Endothelial cell of umbilical vein (primary cell): Measurements from ENCODE around the gene CD37. TPM values are rescaled to one million over a fixed set of nuclear protein-coding genes. Genes with fewer than 3 reads are reported as not detected.

Experiments
- BruUV-seq: library from RNA; stranded (reverse); fragments of 400-500 nt; replicated peaks from 2 replicates; lab custom pipeline; 2021; lab: Mats Ljungman, UMichigan
- CTCF ChIA-PET: fragments of 300-600, 350-600 bp; sonication (Branson Sonifier 250); formaldehyde crosslinking; loops from one replicate; lab custom pipeline; 2021; ENCODE audit warnings: antibody characterized with exemption, inconsistent platforms; lab: Charles Lee
- POLR2A ChIA-PET: fragments of 300-600, 350-600 bp; sonication (Branson Sonifier 250); formaldehyde crosslinking; loops from one replicate; lab custom pipeline; 2021; ENCODE audit warnings: antibody characterized with exemption, inconsistent platforms; lab: Charles Lee
- DNase-seq: peaks from one replicate; pipeline ENCODE4 v3.0.0-alpha.2; 2011; ENCODE audit warnings: low read depth, low spot score
- FAIRE-seq: peaks from 2 replicates; lab custom pipeline; 2011; peaks lifted over from hg19 to GRCh38; lab: Jason Lieb, UNC
- H2AFZ ChIP-seq: 2 replicates; pipeline ENCODE4 v1.6.0; 2012; ENCODE audit warnings: low read depth, low read length, control low read depth, inconsistent platforms
- H3K27ac ChIP-seq: 2 replicates; pipeline ENCODE4 v1.5.1; 2011; ENCODE audit warnings: low read depth, mild to moderate bottlenecking, control low read depth, low read length, moderate library complexity; ENCODE audit not compliant: insufficient read depth
- H3K27me3 ChIP-seq, 2 experiments: 2 replicates each; pipeline versions ENCODE4 v1.6.0 to v1.6.1; 2011; ENCODE audit warnings: low read length in 2 of 2, mixed read lengths in 1 of 2; ENCODE audit not compliant: control insufficient read depth in 2 of 2, insufficient read depth in 2 of 2
- H3K36me3 ChIP-seq, 2 experiments: 2 replicates in 1 of 2; 3 replicates in 1 of 2; pipeline ENCODE4 v1.5.1; 2011; ENCODE audit warnings: low read length in 2 of 2, mild to moderate bottlenecking in 1 of 2, moderate library complexity in 1 of 2; ENCODE audit not compliant: control insufficient read depth in 2 of 2, insufficient read depth in 2 of 2; ENCODE audit errors: extremely low read depth in 1 of 2
- H3K4me1 ChIP-seq: 3 replicates; pipeline ENCODE4 v1.5.1; 2011; ENCODE audit warnings: mild to moderate bottlenecking, low read length; ENCODE audit not compliant: control insufficient read depth, insufficient read depth; ENCODE audit errors: extremely low read depth
- H3K4me2 ChIP-seq: 2 replicates; pipeline ENCODE4 v1.6.1; 2011; ENCODE audit warnings: low read length, control low read depth, mixed read lengths; ENCODE audit not compliant: insufficient read depth
- H3K4me3 ChIP-seq, 3 experiments: fragments of 200-600 bp in 1 of 3; sonication (generic), shearing (Covaris generic) in 1 of 3; replicated peaks in 1 of 3; 2 replicates each; pipeline ENCODE4 v1.5.1; 2011 to 2016; ENCODE audit warnings: control low read depth in 3 of 3, low read length in 3 of 3, mild to moderate bottlenecking in 2 of 3, inconsistent platforms in 1 of 3, low read depth in 1 of 3, moderate library complexity in 1 of 3; ENCODE audit not compliant: insufficient read depth in 1 of 3
- H3K79me2 ChIP-seq: 2 replicates; pipeline ENCODE4 v1.6.0; 2012; ENCODE audit warnings: low read length, inconsistent platforms; ENCODE audit not compliant: control insufficient read depth, insufficient read depth
- H3K9ac ChIP-seq: replicated peaks from 2 replicates; pipeline ENCODE3; 2011; ENCODE audit warnings: low read length, control low read depth; ENCODE audit not compliant: insufficient read depth; ENCODE audit errors: extremely low read depth
- H3K9me1 ChIP-seq: replicated peaks from 3 replicates; pipeline ENCODE4 v1.6.0; 2011; ENCODE audit warnings: mild to moderate bottlenecking, low read length; ENCODE audit not compliant: control insufficient read depth, insufficient read depth; ENCODE audit errors: extremely low read depth
- H3K9me3 ChIP-seq: replicated peaks from 2 replicates; pipeline ENCODE4 v1.5.1; 2012; ENCODE audit warnings: low read length, inconsistent platforms; ENCODE audit not compliant: control insufficient read depth, insufficient read depth
- H4K20me1 ChIP-seq: replicated peaks from 2 replicates; pipeline ENCODE3; 2011; ENCODE audit warnings: mild to moderate bottlenecking, low read length; ENCODE audit not compliant: control insufficient read depth, insufficient read depth; ENCODE audit errors: extremely low read depth
- CTCF ChIP-seq, 2 donors: IDR thresholded peaks; 1 replicate in 1 of 2; 2 replicates in 1 of 2; pipeline ENCODE4 v1.5.1; 2011; ENCODE audit warnings: low read length in 2 of 2, mild to moderate bottlenecking in 2 of 2, moderate library complexity in 2 of 2, control low read depth in 1 of 2, inconsistent platforms in 1 of 2, low read depth in 1 of 2; ENCODE audit not compliant: insufficient read depth in 1 of 2; ENCODE audit errors: extremely low read depth in 1 of 2
- EZH2 ChIP-seq: IDR thresholded peaks from 2 replicates; pipeline ENCODE4 v1.6.1; 2012; ENCODE audit warnings: borderline replicate concordance, low read depth, mild to moderate bottlenecking, moderate library complexity, low read length, inconsistent platforms; ENCODE audit not compliant: severe bottlenecking
- FOS ChIP-seq: IDR thresholded peaks from 2 replicates; pipeline ENCODE4 v1.6.1; 2011; ENCODE audit warnings: mild to moderate bottlenecking, low read length, moderate library complexity, borderline replicate concordance; ENCODE audit not compliant: insufficient read depth
- GATA2 ChIP-seq: IDR thresholded peaks from 2 replicates; pipeline ENCODE4 v1.7.0; 2011; ENCODE audit warnings: low read depth, mild to moderate bottlenecking, moderate library complexity, mixed read lengths, low read length; ENCODE audit not compliant: insufficient read length, insufficient read depth
- MAX ChIP-seq: IDR thresholded peaks from 2 replicates; pipeline ENCODE4 v1.6.1; 2011; ENCODE audit not compliant: insufficient read depth, insufficient read length
- MYC ChIP-seq: IDR thresholded peaks from one replicate; pipeline ENCODE4 v1.6.1; 2011; ENCODE audit warnings: mild to moderate bottlenecking, low read depth, low read length
- POLR2A ChIP-seq: IDR thresholded peaks from 2 replicates; pipeline ENCODE4 v1.6.1; 2012; ENCODE audit warnings: low read depth, mild to moderate bottlenecking, control low read depth, low read length
- POLR2AphosphoS5 ChIP-seq: IDR thresholded peaks from 2 replicates; pipeline ENCODE4 v1.6.1; 2012; ENCODE audit warnings: low read depth, mild to moderate bottlenecking, control low read depth, low read length, moderate library complexity; ENCODE audit not compliant: insufficient read depth
- dilution Hi-C: fragments of 300-500 bp; cut with MboI; formaldehyde crosslinking; loops from one replicate; pipeline ENCODE4 v1.15.0; 2019; ENCODE audit warnings: low sequenced_read_pairs; ENCODE audit not compliant: extremely low pct_ligation_motif_present
- intact Hi-C: fragments of 100-400 bp; cut with micrococcal nuclease; formaldehyde crosslinking; loops from one replicate; pipeline ENCODE4 v1.10.0; 2022
- polyA plus RNA-seq, 4 experiments: library from polyadenylated mRNA; depleted of rRNA in 3 of 4; stranded (reverse) in 3 of 4; unstranded in 1 of 4; fragments of >200 nt; gene quantifications; 2 replicates each; pipeline versions ENCODE4 v1.2.1 to v1.2.3, GENCODE V29; 2011 to 2012; ENCODE audit warnings: missing spikeins in 1 of 4
- total RNA-seq: library from RNA; stranded (reverse); gene quantifications from 2 replicates; pipeline ENCODE4 v1.2.3, GENCODE V29; 2021

CD37 gene
- total and polyA plus RNA-seq, 2 donors (not counting 3 experiments of a cell fraction or from before 2014, with no cell fraction given), result not detected

- Histone ChIP-seq H3K4me3 (no peak overlapping the region), H3K4me1 (peaks cover 15% of the 10 kb centered on the region), H3K9ac (no peak overlapping the region), H2AFZ (no peak overlapping the region), H3K79me2 (no peaks in the 10 kb centered on the region), H3K9me1 (no peaks in the 10 kb centered on the region), H3K27me3 (no peaks in the 10 kb centered on the region), H4K20me1 (no peaks in the 10 kb centered on the region), H3K27ac (no peak overlapping the region), H3K9me3 (no peaks in the 10 kb centered on the region), H3K36me3 (peaks cover 6 to 24% of the 10 kb centered on the region in 2 experiments), H3K4me2 (no peak overlapping the region)
- POLR2A ChIA-PET, result no interaction called here
- DNase-seq (peak; percentile 84), FAIRE-seq (peak; percentile 81)
- intact Hi-C loops, result loop anchor here (1.0 kb wide), 1 partner anchor 22 kb away; no protein-coding TSS in a partner anchor
- CTCF ChIA-PET, result interaction anchor here (0.6 to 3.5 kb wide), 4 partner anchors 12 to 113 kb away, joined by 3 to 15 read pairs (median 5); no protein-coding TSS in a partner anchor
- TF ChIP-seq MAX, result peak; percentile 73
- TF ChIP-seq POLR2AphosphoS5, result peak; percentile 55
- TF ChIP-seq POLR2A, result peak; percentile 62
- no peak for TF ChIP-seq GATA2
- TF ChIP-seq CTCF (IDR thresholded peaks at IDR 0.05; ENCODE audit: extremely low read depth in 1 of 2, insufficient read depth in 1 of 2, low read depth in 1 of 2, low read length in 2 of 2), result no peak
- TF ChIP-seq FOS, result no peak
- TF ChIP-seq EZH2, result no peak
- no peak for TF ChIP-seq MYC
- BruUV-seq, result no TSS peak
- dilution Hi-C loops, result no loop called here
Observed at GRCh38 chr19:49339301-49340068, 4.3 kb downstream of the CD37 start.
